GM10248 (cell line): Measurements from ENCODE around the gene RIMBP2.

Source experiments
- CTCF ChIA-PET: fragments of 300-600 bp; sonication (Branson Sonifier 250); formaldehyde crosslinking; extraction: SDS; loops from one replicate; lab custom pipeline; 2021; ENCODE audit warnings: antibody characterized with exemption; lab: Yijun Ruan, JAX
- POLR2A ChIA-PET: fragments of 350-650 bp; sonication (Branson Sonifier 250); formaldehyde crosslinking; extraction: SDS; loops from one replicate; lab custom pipeline; 2020; ENCODE audit warnings: antibody characterized with exemption; lab: Yijun Ruan, JAX
- DNase-seq: peaks from one replicate; pipeline ENCODE4 v3.0.0; 2012; ENCODE audit errors: extremely low spot score
- TF ChIP-seq, protein P1 (sequence below): IDR thresholded peaks from 2 replicates; pipeline ENCODE4 v1.5.1; 2012; ENCODE audit warnings: mild to moderate bottlenecking, low read depth; ENCODE audit errors: extremely low read depth, missing control alignments, control extremely low read depth

RIMBP2 gene

DNA sequence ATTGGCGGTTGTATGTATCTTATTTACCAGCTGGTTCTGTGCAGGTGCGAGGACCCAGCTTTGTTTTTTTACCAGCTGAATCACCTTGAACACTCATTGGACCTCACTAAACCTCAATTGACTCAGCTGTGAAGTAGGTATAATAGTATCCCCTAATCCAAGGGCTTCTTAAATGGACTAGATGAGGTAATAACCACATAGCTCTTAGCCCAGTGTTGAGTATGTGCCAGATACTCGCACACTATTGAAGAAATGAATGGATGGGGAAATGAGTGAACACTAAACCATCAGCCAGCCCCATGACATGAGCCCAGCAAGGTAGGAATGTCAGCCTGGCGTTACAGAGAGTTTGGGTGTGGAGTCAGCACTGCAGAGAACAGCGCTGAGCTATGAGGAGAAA lies 79.7 kb downstream of the RIMBP2 start:
- ChIA-PET POLR2A (no interaction called here), CTCF (no interaction called here)

DNA sequence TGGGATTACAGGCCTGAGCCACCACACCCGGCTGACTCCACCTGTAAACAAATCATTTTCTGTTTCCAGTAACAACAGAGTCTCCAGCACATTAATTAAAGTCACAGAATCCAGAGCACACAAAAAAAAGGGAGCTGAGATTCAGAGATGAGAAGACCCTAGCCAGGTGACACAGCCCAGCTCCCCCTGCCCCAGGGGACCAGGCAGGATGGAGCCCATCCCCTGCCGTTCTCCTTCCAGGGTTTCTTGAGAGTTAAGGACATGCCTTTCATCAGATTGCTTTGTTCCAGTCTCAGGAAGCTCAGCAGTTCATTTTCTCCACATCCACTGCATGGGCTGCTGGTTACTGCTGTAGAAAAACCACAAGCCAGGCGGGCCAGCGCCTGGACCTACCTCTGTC lies 81.2 kb downstream of the RIMBP2 start:
- POLR2A ChIA-PET = no interaction called here
- TF ChIP-seq, protein P1, sequence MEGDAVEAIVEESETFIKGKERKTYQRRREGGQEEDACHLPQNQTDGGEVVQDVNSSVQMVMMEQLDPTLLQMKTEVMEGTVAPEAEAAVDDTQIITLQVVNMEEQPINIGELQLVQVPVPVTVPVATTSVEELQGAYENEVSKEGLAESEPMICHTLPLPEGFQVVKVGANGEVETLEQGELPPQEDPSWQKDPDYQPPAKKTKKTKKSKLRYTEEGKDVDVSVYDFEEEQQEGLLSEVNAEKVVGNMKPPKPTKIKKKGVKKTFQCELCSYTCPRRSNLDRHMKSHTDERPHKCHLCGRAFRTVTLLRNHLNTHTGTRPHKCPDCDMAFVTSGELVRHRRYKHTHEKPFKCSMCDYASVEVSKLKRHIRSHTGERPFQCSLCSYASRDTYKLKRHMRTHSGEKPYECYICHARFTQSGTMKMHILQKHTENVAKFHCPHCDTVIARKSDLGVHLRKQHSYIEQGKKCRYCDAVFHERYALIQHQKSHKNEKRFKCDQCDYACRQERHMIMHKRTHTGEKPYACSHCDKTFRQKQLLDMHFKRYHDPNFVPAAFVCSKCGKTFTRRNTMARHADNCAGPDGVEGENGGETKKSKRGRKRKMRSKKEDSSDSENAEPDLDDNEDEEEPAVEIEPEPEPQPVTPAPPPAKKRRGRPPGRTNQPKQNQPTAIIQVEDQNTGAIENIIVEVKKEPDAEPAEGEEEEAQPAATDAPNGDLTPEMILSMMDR = no peak
- CTCF ChIA-PET = interaction anchor here (1.3 kb wide), 1 partner anchor 67 kb away, joined by 3 read pairs; no protein-coding TSS in a partner anchor
- no peak for DNase-seq

More for the DNA sequence above, 79.7 kb downstream of the RIMBP2 start:
- TF ChIP-seq, protein P1 = no peak
- DNase-seq = no peak

DNA sequence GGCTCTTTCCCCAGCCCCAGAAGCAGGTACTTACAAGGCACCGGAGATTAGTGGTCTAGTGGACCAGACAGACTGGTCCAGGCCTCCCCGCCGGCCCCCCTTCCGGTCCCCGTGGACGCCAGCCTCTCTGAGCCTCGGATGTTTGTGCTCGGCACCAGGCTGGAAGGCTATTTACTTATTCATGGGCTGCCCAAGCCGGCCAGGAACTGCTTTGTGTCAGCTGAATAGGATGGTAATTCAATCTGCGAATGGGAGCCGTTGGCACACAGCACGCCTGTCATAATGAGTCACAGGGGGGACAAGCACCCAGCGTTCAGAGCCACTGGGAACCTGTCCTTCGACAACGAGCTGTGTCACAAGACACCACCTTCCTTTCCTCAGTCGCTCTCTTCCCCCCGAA lies 82.3 kb downstream of the RIMBP2 start:
- ChIA-PET POLR2A (no interaction called here), CTCF (interaction anchor here (1.3 kb wide), 1 partner anchor 66 kb away, joined by 3 read pairs; no protein-coding TSS in a partner anchor)
- TF ChIP-seq, protein P1 = no peak
- no peak for DNase-seq

DNA sequence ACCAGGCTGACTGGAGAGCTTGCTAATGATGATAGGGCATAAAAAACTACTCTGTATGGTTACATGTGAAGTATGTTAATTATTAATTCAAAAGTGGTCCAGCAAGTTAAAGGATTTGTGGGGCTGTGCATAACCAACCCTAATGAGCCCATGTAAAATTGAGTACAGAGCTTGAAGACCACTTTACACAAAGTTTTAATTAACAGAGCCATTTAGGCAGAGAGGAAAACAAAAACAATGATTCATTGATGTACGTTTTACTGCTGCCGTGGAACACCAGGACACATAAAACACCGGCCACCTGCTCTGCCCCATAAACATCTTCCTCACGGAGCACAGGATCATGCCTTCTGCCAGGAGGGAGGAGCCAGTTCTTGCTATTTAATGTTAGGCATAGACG lies 83.5 kb downstream of the RIMBP2 start:
- CTCF ChIA-PET = no interaction called here
- POLR2A ChIA-PET = no interaction called here
- no peak for DNase-seq

DNA sequence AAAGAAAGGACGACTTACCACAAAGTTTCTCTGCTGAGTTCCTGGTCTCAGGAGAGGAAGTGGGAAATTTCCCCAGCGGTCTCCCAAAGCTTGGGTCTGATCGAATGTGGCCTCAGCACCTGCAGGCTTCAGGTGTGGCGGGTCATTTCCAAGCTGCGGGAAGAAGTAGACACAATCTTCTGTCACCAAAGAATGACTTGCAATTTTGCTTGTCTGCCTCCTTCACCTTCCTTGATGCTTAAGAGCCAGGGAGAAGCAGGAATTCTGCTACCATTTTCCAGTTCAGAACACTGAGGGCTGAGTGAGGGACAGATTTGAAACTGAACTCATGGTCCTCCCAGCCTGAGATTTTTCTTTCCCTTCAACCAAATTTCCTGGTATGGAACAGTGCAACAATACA lies 87.8 kb downstream of the RIMBP2 start:
- TF ChIP-seq, protein P1 = no peak
- ChIA-PET POLR2A (no interaction called here), CTCF (no interaction called here)
- no peak for DNase-seq

More for the DNA sequence above, 83.5 kb downstream of the RIMBP2 start:
- TF ChIP-seq, protein P1 = no peak

DNA sequence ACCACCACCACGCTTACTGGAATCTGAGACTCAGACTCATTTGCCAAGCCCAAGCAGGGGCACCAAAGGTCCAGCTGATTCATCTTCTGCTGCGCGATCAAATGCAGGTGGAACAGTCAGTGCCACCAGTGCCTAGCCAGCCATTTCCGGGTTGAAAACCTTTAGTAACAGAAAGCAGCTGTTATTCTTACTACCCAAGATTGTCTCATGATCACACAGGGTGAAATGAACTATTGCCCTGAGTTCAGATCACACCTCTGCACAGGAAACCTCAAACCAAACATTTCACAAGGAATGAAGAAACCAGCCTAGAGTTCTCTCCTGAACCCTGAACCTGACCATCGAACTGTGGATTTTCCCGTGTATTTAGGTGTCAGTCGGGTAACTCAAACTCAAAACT lies 88.9 kb downstream of the RIMBP2 start:
- TF ChIP-seq, protein P1 = no peak
- POLR2A ChIA-PET = no interaction called here

DNA sequence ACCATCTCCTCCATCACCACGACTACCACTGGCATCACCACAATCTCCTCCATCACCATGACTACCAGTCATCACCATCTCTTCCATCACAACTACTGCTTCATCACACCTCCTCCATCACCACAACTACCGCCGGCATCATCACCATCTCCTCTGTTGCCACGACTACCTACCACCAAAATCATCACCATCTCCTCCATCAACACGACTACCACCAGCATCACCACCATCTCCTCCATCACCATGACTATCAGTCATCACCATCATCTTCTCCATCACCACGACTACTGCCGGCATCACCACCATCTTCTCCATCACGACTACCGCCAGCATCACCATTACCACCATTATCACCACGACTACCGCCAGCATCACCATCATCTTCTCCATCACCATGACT lies 89.5 kb downstream of the RIMBP2 start:
- DNase-seq = no peak
- TF ChIP-seq, protein P1 = no peak
- ChIA-PET POLR2A (no interaction called here), CTCF (no interaction called here)

More for the DNA sequence above, 88.9 kb downstream of the RIMBP2 start:
- DNase-seq = no peak
- CTCF ChIA-PET = no interaction called here
